WERI-Rb-1 (cell line): ENCODE measurements around the gene ANKRD33B.
A peak's percentile ranks its signal among the peaks of the same experiment; 100 is the strongest.
"Not testable (repeated sequence)": the region's sequence is repeated elsewhere in the genome, so short reads cannot be mapped to it uniquely, and the experiment has no call there.

ENCODE experiments used
- DNase-seq: peaks from one replicate; pipeline ENCODE4 v3.0.0-alpha.2; 2020
- H3K27ac ChIP-seq: fragments of 250-450 bp; sonication (Bioruptor Pico); 2 replicates; pipeline ENCODE4 v1.5.1; 2020; ENCODE audit warnings: mild to moderate bottlenecking, moderate library complexity
- H3K27me3 ChIP-seq: fragments of 250-450 bp; sonication (Bioruptor Pico); 2 replicates; pipeline ENCODE4 v1.5.1; 2021; ENCODE audit warnings: mild to moderate bottlenecking, low read depth, moderate library complexity; ENCODE audit not compliant: insufficient read depth, severe bottlenecking
- H3K36me3 ChIP-seq: fragments of 250-450 bp; sonication (Bioruptor Pico); 2 replicates; pipeline ENCODE4 v1.5.1; 2020; ENCODE audit warnings: mild to moderate bottlenecking, moderate library complexity
- H3K4me3 ChIP-seq: 2 replicates; pipeline ENCODE4 v1.5.1; 2011; ENCODE audit warnings: low read depth, mild to moderate bottlenecking, control low read depth, low read length
- H3K9me3 ChIP-seq: fragments of 250-450 bp; sonication (Bioruptor Pico); 2 replicates; pipeline ENCODE4 v1.5.1; 2021; ENCODE audit warnings: mild to moderate bottlenecking, moderate library complexity; ENCODE audit not compliant: severe bottlenecking
- TF ChIP-seq, protein P1 (sequence below): IDR thresholded peaks from 2 replicates; pipeline ENCODE4 v1.5.1; 2011; ENCODE audit warnings: low read depth, mild to moderate bottlenecking, control low read depth, inconsistent platforms, low read length

The ANKRD33B gene

DNA sequence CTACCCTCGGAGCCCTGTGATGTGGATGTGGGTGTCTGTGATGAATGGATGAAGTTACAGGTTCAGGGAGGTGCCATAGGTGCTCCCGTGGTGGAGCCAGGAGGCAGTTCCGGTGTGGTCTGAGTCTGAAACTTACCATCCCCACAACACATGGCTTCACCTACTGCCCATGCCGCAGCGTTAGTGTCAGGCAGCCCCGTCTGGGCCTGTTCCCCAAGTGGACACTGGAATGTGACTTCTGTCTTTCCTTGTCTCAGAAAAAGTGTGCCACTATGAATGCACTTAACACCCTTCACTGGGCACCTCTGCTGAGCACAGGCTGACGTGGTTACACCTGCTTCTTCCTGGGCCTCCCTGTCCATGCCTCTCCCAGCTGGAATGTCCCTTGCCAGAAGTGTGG lies 8.6 kb downstream of the ANKRD33B start:
- TF ChIP-seq, protein P1, sequence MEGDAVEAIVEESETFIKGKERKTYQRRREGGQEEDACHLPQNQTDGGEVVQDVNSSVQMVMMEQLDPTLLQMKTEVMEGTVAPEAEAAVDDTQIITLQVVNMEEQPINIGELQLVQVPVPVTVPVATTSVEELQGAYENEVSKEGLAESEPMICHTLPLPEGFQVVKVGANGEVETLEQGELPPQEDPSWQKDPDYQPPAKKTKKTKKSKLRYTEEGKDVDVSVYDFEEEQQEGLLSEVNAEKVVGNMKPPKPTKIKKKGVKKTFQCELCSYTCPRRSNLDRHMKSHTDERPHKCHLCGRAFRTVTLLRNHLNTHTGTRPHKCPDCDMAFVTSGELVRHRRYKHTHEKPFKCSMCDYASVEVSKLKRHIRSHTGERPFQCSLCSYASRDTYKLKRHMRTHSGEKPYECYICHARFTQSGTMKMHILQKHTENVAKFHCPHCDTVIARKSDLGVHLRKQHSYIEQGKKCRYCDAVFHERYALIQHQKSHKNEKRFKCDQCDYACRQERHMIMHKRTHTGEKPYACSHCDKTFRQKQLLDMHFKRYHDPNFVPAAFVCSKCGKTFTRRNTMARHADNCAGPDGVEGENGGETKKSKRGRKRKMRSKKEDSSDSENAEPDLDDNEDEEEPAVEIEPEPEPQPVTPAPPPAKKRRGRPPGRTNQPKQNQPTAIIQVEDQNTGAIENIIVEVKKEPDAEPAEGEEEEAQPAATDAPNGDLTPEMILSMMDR = no peak
- no peaks in the 10 kb centered on the region for H3K9me3 ChIP-seq
- no peak for DNase-seq
- H3K27me3 ChIP-seq = no peaks in the 10 kb centered on the region
- no peak overlapping the region for H3K4me3 ChIP-seq
- peaks cover 45% of the 10 kb centered on the region for H3K36me3 ChIP-seq
- H3K27ac ChIP-seq = no peak overlapping the region

DNA sequence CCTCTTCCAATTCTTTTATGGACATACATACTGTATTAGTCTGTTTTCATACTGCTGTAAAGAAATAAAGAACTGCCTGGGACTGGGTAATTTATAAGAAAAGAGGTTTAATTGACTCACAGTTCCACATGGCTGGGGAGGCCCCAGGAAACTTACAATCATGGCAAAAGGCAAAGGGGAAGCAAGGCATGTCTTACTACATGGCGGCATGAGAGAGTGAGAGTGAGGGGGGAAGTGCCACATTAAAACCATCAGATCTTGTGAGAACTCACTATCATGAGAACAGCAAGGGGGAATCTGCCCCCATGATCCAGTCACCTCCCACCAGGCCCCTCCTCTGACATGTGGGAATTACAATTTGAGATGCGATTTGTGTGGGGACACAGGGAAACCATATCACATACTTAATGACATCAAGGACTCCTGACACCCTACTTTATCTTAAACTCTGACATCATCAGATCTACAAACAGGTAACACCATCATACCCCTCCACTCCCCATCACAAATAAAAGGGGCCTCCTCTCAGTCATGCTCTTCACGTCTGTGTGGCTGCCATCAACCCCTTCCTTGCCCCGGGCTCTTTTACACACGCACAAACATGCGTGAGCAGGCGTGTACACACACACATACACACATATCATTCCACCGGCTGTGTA lies 9.7 kb downstream of the ANKRD33B start:
- TF ChIP-seq, protein P1 = no peak
- DNase-seq = no peak

DNA sequence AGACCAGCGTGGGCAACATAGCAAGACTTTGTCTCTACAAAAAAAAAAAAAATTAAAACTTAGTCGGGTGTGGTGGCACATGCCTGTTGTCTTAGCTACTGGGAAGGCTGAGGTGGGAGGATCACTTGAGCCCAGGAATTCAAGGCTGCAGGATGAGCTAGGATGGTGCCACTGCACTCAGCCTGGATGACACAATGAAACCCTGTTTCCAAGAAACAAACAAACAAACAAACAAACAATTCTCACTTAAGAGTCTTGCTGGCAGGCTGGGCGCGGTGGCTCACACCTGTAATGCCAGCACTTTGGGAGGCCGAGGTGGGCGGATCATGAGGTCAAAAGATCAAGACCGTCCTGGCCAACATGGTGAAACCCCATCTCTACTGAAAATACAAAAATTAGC lies 11.0 kb downstream of the ANKRD33B start:
- not testable (repeated sequence) for H3K27ac ChIP-seq, DNase-seq, H3K9me3 ChIP-seq, H3K27me3 ChIP-seq, H3K4me3 ChIP-seq
- H3K36me3 ChIP-seq = peaks cover 48% of the 10 kb centered on the region

More for the DNA sequence above, 9.7 kb downstream of the ANKRD33B start:
- H3K9me3 ChIP-seq = no peaks in the 10 kb centered on the region
- H3K4me3 ChIP-seq = no peak overlapping the region
- H3K27ac ChIP-seq = no peak overlapping the region
- H3K36me3 ChIP-seq = peaks cover 52% of the 10 kb centered on the region
- no peaks in the 10 kb centered on the region for H3K27me3 ChIP-seq

DNA sequence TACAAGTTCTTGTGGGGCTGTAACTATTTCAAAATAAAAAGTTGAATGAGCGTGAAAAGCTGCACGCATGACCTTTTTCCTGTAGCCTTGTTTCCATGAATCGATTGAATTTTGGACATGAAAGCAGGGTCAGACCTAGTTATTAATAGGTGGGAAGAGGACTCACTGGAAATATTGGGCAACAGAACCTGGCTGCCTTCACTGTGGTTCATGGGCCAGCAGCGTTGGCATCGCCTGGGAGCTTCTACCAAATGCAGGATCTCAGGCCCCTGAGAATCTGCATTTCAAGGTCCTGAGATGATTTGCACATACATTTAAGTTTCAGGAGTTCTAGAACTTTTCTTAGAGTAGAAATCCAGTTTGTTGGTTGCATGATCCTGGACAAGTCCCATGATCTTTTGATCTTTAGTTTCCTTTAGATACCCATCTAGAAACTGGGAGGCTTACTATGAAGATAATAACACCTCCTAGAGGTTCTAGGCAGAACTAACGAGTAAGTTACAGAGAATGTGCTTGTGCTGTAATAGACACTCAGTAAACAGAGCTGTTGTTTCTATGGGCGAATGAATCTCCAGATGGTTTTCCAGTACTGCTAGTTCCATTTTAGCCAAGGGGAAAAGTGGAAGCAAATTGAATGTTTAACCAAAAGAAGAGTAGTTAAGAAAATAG lies 12.4 kb downstream of the ANKRD33B start:
- Histone ChIP-seq H3K27me3 (no peaks in the 10 kb centered on the region), H3K9me3 (no peaks in the 10 kb centered on the region), H3K27ac (no peak overlapping the region), H3K36me3 (peaks cover 42% of the 10 kb centered on the region), H3K4me3 (no peak overlapping the region)
- TF ChIP-seq, protein P1 = no peak
- peak; percentile 0 for DNase-seq

DNA sequence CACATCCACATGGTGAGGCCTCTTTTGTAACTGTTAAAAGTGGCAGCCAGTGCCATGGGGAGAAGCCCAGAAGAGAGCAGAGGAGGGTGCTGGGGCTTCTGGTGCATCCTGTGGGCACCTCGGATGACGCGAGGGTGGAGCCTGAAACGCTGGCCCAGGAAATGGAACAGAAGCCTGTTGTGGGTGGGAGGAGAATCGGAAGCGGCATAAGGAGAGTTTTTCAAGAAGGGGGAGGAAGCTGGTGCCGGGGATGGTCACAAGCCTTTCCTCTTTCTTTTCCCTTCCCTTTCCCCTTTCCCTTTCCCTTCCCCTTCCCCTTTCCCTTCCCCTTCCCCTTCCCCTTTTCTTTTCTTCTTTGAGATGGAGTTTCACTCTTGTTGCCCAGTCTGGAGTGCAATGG lies 12.9 kb downstream of the ANKRD33B start:
- no peak overlapping the region for H3K4me3 ChIP-seq
- H3K9me3 ChIP-seq = no peaks in the 10 kb centered on the region
- TF ChIP-seq, protein P1 = no peak
- H3K36me3 ChIP-seq = peaks cover 44% of the 10 kb centered on the region
- DNase-seq = peak; percentile 7
- no peak overlapping the region for H3K27ac ChIP-seq
- H3K27me3 ChIP-seq = no peaks in the 10 kb centered on the region

DNA sequence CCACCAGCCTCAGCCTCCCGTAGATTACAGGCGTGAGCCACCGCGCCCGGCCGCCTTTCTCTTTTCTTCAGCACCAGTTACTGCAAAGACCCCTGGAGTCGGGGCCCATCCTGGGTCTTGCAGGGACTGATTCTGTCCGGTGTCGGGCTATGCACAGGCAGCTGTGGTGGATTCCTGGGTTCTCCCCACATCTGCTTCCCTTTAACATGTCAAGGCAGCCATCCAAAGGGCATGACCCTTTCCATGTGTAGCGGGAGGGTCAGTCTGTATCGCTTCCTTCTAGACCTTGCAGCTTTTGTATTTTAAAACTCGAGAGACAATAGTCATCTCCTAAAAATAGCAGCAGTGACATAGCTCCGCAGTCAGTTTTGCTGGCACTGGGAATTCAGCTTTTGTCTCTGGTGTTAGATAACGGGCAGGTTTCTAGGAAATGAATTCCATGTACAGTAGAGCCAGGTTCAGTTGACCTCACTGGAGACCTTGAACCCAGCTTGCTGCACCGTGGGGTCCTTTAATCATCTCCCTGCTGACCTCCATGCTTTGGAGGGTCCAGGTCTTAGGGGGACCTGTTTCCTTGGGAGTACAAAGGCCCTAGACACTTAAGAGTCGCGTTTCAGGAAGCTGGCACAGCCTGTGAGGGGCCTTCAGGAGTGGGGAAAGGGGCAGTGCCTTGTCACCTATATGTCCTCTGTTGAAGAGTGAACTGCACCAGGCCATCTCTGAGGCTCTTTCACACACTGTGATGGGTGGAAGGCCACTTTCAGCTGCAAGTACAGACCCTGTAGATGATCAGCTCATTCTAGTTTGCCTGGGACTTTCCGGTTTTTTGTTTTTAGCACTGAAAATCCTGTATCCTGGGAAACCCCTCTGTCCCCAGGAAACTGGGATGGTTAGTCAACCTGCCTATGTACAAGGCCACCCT lies 13.8 kb downstream of the ANKRD33B start:
- Histone ChIP-seq H3K27me3 (no peaks in the 10 kb centered on the region), H3K36me3 (peaks cover 43% of the 10 kb centered on the region), H3K27ac (no peak overlapping the region), H3K4me3 (no peak overlapping the region), H3K9me3 (no peaks in the 10 kb centered on the region)
- TF ChIP-seq, protein P1 = no peak
- DNase-seq = no peak
